ENCODE results near the gene CARTPT.

GRCh38 chr5:71714911-71715310 lies 4.2 kb upstream of the CARTPT start:
- TF ChIP-seq FOXJ3 (CRISPR knock-in tag; IDR thresholded peaks at IDR 0.05; ENCODE audit: borderline replicate concordance) = no peak
- no peak for TF ChIP-seq CTCF (IDR thresholded peaks at IDR 0.05)
- no peak for TF ChIP-seq ATF2 (CRISPR knock-in tag; IDR thresholded peaks at IDR 0.05; ENCODE audit: borderline replicate concordance, low read depth)
- no peak for TF ChIP-seq HMGXB4 (CRISPR knock-in tag; IDR thresholded peaks at IDR 0.05)
- TF ChIP-seq ZNF263 (CRISPR knock-in tag; IDR thresholded peaks at IDR 0.05; ENCODE audit: low read depth) = no peak

Data from WTC11 (cell line).